OCI-LY3 (cell line): Measurements from ENCODE around the gene XXYLT1.
"Not testable (repeated sequence)": the region's sequence is repeated elsewhere in the genome, so short reads cannot be mapped to it uniquely, and the experiment has no call there.

Source experiments
- H2AFZ ChIP-seq: fragments of 200-600, 300-600 bp; shearing (Covaris generic); 2 replicates; pipeline ENCODE4 v1.6.0; 2014; ENCODE audit warnings: antibody characterized with exemption, low read depth, low read length
- H3K27ac ChIP-seq: fragments of 200-600, 300-600 bp; sonication (generic); 2 replicates; pipeline ENCODE4 v1.5.1; 2014; ENCODE audit warnings: mild to moderate bottlenecking, low read length, moderate library complexity, mixed read lengths
- H3K27me3 ChIP-seq: fragments of 200-600, 300-600 bp; sonication (generic); 2 replicates; pipeline ENCODE4 v1.6.1; 2014; ENCODE audit warnings: low read depth, low read length, mixed read lengths
- H3K36me3 ChIP-seq: fragments of 200-600, 300-600 bp; sonication (generic); replicated peaks from 2 replicates; pipeline ENCODE3; 2014; ENCODE audit warnings: low read depth, low read length, mixed read lengths
- H3K4me1 ChIP-seq: fragments of 300-600, 200-600 bp; sonication (generic); 2 replicates; pipeline ENCODE4 v1.6.1; 2014; ENCODE audit warnings: low read length, mixed read lengths
- H3K4me2 ChIP-seq: fragments of 200-600, 300-600 bp; sonication (generic); 2 replicates; pipeline ENCODE4 v1.6.1; 2014; ENCODE audit warnings: low read length, mixed read lengths
- H3K4me3 ChIP-seq: fragments of 300-600, 200-600 bp; sonication (generic); 2 replicates; pipeline ENCODE4 v1.5.1; 2014; ENCODE audit warnings: antibody characterized with exemption, mild to moderate bottlenecking, low read length, moderate library complexity
- H3K79me2 ChIP-seq: fragments of 300-600, 200-600 bp; shearing (Covaris generic); 2 replicates; pipeline ENCODE4 v1.6.1; 2014; ENCODE audit warnings: mild to moderate bottlenecking, low read length, mixed read lengths
- H3K9ac ChIP-seq: fragments of 300-600, 200-600 bp; shearing (Covaris generic); 2 replicates; pipeline ENCODE4 v1.6.0; 2014; ENCODE audit warnings: mild to moderate bottlenecking, low read length, moderate library complexity
- H3K9me3 ChIP-seq: fragments of 200-600, 300-600 bp; shearing (Covaris generic); 2 replicates; pipeline ENCODE4 v1.6.1; 2014; ENCODE audit warnings: low read length, mixed read lengths; ENCODE audit not compliant: insufficient read depth
- H4K20me1 ChIP-seq: fragments of 200-600, 300-600 bp; sonication (generic); 2 replicates; pipeline ENCODE4 v1.6.1; 2016; ENCODE audit warnings: low read length, mixed read lengths; ENCODE audit not compliant: insufficient read depth
- EZH2phosphoT487 ChIP-seq: fragments of 200-600 bp; shearing (Covaris generic); IDR thresholded peaks from 2 replicates; pipeline ENCODE4 v1.6.1; 2018; ENCODE audit warnings: antibody characterized with exemption, mixed run types, low read depth
- TF ChIP-seq, protein P1 (sequence below): fragments of 200-600, 300-600 bp; sonication (generic); IDR thresholded peaks from 2 replicates; pipeline ENCODE4 v1.5.1; 2014; ENCODE audit warnings: antibody characterized with exemption, low read length, low read depth

The XXYLT1 gene

DNA sequence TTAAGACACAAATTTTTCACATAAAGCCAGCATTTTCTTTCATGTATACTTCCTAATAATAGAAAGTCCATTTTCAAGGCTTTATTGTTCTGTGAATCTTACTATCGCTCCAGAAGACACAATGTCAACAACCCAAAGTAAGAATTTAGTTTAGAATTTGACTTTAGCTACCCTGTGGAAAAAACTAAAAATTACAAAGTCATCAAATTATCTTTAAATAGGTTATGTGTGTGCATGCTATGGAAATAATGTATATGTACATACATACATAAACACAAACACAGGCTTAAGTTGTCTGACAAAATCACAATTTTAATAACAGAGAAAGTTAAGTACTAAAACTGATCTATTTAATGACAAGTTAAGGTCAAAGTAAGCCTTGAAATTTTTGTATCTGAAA lies 20.2 kb upstream of the XXYLT1 start:
- Histone ChIP-seq H4K20me1 (no peaks in the 10 kb centered on the region), H3K36me3 (peaks cover 8% of the 10 kb centered on the region), H3K27ac (no peak overlapping the region)

DNA sequence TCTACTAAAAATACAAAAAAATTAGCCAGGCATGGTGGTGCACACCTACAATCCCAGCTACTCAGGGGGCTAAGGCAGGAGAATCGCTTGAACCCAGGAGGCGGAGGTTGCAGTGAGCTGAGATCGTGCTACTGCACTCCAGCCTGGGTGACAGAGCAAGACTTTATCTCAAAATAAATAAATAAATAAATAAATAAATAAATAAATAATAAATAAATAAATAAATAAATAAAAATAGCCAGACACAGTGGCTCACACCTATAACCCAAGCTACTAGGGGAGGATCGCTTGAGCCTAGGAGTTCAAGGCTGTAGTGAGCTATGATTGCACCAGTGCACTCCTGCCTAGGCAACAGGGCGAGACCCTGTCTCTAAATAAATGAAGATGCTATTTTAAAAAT lies 19.7 kb upstream of the XXYLT1 start:
- H3K27me3 ChIP-seq, H4K20me1 ChIP-seq, H3K4me3 ChIP-seq, H3K4me1 ChIP-seq, H3K27ac ChIP-seq, H2AFZ ChIP-seq, H3K79me2 ChIP-seq, H3K36me3 ChIP-seq, H3K9me3 ChIP-seq, H3K9ac ChIP-seq, H3K4me2 ChIP-seq: not testable (repeated sequence)

More for the DNA sequence above, 20.2 kb upstream of the XXYLT1 start:
- Histone ChIP-seq H3K9me3 (no peaks in the 10 kb centered on the region), H3K4me3 (no peak overlapping the region), H3K27me3 (no peaks in the 10 kb centered on the region), H3K4me1 (no peaks in the 10 kb centered on the region), H3K79me2 (no peaks in the 10 kb centered on the region), H2AFZ (no peak overlapping the region), H3K4me2 (no peak overlapping the region), H3K9ac (no peak overlapping the region)
- TF ChIP-seq, protein P1, sequence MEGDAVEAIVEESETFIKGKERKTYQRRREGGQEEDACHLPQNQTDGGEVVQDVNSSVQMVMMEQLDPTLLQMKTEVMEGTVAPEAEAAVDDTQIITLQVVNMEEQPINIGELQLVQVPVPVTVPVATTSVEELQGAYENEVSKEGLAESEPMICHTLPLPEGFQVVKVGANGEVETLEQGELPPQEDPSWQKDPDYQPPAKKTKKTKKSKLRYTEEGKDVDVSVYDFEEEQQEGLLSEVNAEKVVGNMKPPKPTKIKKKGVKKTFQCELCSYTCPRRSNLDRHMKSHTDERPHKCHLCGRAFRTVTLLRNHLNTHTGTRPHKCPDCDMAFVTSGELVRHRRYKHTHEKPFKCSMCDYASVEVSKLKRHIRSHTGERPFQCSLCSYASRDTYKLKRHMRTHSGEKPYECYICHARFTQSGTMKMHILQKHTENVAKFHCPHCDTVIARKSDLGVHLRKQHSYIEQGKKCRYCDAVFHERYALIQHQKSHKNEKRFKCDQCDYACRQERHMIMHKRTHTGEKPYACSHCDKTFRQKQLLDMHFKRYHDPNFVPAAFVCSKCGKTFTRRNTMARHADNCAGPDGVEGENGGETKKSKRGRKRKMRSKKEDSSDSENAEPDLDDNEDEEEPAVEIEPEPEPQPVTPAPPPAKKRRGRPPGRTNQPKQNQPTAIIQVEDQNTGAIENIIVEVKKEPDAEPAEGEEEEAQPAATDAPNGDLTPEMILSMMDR = no peak
- TF ChIP-seq EZH2phosphoT487 = no peak

DNA sequence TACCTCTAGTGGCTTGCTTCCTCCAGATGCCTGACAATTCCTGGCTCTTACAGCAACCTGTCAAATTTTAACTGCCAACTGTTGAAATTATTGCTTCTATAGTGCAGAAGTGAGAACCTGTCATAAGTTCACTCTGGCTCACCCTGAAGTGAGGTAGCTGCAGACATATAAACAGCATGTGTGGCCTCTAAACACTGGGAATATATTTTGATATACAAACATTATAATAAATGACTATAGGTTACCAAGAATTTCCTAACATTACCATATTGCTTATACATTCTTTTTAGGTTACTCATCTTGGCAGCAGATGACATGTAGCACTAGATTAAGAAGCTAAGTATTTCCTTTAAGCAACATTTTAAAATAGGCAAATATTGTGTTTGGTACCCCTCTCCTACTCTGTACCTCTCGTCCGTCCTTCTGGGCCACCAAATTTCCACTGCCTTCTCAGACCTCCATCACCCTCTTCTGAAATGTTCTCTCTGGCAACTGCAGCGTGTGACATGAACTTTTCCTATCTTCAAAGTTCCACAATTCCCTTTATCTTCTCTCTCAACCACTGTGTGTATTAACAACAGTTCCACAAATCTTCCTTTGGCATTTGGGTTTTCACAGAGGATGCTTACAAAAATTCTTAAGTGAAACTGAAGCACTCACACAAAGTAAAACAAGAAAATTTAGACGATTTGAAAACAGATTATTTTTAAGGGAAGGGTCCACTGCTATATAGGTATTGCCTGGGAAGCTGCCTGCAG lies 15.3 kb upstream of the XXYLT1 start:
- Histone ChIP-seq H3K4me2 (no peak overlapping the region), H3K4me1 (no peaks in the 10 kb centered on the region; the same call in 1 of the 2 replicates), H3K36me3 (peaks cover 6% of the 10 kb centered on the region), H3K27ac (no peak overlapping the region), H3K4me3 (no peak overlapping the region), H2AFZ (no peak overlapping the region), H3K9me3 (no peaks in the 10 kb centered on the region), H3K27me3 (no peaks in the 10 kb centered on the region), H4K20me1 (no peaks in the 10 kb centered on the region), H3K79me2 (no peaks in the 10 kb centered on the region), H3K9ac (no peak overlapping the region)
- no peak for TF ChIP-seq EZH2phosphoT487
- TF ChIP-seq, protein P1 = no peak

DNA sequence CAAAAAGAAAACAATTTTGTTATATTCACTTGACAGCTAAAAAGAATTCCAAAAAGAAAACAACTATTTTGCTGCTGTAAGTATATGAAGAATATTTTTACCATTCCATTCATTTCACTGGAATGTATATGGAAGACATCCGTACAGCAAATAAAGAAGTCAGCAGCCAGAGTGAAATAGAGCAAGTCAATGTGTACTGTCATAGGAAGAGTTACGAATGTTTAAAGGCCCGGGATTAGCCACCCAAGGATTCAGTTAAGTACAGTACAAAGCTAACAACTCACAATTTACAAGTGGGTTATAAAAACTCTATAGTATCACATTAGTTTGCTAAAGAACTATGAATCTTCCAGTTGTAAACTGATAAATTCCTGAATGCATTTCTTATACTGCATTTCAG lies 14.4 kb upstream of the XXYLT1 start:
- H3K79me2 ChIP-seq = no peaks in the 10 kb centered on the region
- H3K4me1 ChIP-seq = no peaks in the 10 kb centered on the region; the same call in 1 of the 2 replicates
- H3K27me3 ChIP-seq = no peaks in the 10 kb centered on the region
- peaks cover 6% of the 10 kb centered on the region for H3K36me3 ChIP-seq
- H3K9ac ChIP-seq = no peak overlapping the region
- H3K9me3 ChIP-seq = no peaks in the 10 kb centered on the region
- H3K4me3 ChIP-seq = no peak overlapping the region
- no peak for TF ChIP-seq EZH2phosphoT487
- TF ChIP-seq, protein P1 = no peak
- no peak overlapping the region for H3K4me2 ChIP-seq
- no peak overlapping the region for H3K27ac ChIP-seq
- H4K20me1 ChIP-seq = no peaks in the 10 kb centered on the region
- H2AFZ ChIP-seq = no peak overlapping the region
